MM.1S (cell line): ENCODE results near the gene PFAS.

Experiments used
- EZH2phosphoT487 ChIP-seq: fragments of 300-600 bp; sonication (generic); IDR thresholded peaks from 2 replicates; pipeline ENCODE4 v1.6.1; 2018; ENCODE audit warnings: antibody characterized with exemption, low read length
- TF ChIP-seq, protein P1 (sequence below): fragments of 300-600 bp; sonication (generic); IDR thresholded peaks from 2 replicates; pipeline ENCODE4 v1.5.1; 2016; ENCODE audit warnings: antibody characterized with exemption, low read length, mixed read lengths

DNA sequence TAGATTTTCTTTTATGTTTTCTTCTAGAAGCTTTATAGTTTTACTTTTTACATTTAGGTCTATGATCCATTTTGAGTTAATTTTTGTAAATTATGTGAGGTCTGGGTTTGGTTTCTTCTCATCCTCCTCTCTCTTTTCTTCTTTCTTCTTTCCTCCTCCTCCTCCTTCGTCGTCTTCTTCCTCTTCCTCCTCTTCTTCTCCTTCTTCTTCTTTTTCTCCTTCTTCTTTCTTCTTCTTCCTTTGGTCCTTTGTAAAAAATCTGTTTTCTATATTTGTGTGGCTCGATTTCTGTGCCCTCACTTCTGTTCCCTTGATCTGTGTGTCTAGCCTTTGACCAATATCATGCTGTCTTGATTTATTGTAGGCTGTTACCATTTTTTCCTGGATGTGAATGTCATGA lies 51.1 kb downstream of the PFAS start:
- TF ChIP-seq, protein P1, sequence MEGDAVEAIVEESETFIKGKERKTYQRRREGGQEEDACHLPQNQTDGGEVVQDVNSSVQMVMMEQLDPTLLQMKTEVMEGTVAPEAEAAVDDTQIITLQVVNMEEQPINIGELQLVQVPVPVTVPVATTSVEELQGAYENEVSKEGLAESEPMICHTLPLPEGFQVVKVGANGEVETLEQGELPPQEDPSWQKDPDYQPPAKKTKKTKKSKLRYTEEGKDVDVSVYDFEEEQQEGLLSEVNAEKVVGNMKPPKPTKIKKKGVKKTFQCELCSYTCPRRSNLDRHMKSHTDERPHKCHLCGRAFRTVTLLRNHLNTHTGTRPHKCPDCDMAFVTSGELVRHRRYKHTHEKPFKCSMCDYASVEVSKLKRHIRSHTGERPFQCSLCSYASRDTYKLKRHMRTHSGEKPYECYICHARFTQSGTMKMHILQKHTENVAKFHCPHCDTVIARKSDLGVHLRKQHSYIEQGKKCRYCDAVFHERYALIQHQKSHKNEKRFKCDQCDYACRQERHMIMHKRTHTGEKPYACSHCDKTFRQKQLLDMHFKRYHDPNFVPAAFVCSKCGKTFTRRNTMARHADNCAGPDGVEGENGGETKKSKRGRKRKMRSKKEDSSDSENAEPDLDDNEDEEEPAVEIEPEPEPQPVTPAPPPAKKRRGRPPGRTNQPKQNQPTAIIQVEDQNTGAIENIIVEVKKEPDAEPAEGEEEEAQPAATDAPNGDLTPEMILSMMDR = no peak
- TF ChIP-seq EZH2phosphoT487 = no peak
